ENCODE data around the gene CNKSR3.
A peak's percentile ranks its signal among the peaks of the same experiment; 100 is the strongest.

The CNKSR3 gene

DNA sequence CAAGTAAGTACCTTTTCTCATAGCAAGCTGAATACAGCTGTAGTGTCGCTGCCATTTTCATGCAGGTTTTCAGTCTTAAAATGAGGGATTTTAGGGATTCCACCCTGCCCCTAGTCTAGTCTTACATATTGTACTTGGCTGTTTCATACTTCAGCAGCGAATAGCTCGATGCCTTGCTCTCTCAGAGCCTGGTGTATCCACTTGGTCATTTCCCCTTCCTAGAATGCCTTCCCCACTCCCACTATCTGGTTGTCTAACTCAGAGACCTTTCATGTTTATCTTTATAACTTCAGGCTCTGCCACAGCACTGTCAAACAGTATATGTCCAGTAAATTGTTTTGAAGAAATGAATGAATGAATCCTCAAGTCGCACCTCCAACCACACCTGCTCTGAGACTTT, 132.8 kb downstream of the CNKSR3 start:
- DNase-seq = no peak

- DNase-seq = no peak
Measured at GRCh38 chr6:154373971-154374370, 136.5 kb downstream of the CNKSR3 start.

- no peak for DNase-seq
Measured at GRCh38 chr6:154371281-154371680, 139.2 kb downstream of the CNKSR3 start.

- peak; percentile 31 for DNase-seq
Measured at GRCh38 chr6:154370545-154370944, 139.9 kb downstream of the CNKSR3 start.

GRCh38 chr6:154367839-154368695, 142.4 kb downstream of the CNKSR3 start:
- DNase-seq = no peak

DNA sequence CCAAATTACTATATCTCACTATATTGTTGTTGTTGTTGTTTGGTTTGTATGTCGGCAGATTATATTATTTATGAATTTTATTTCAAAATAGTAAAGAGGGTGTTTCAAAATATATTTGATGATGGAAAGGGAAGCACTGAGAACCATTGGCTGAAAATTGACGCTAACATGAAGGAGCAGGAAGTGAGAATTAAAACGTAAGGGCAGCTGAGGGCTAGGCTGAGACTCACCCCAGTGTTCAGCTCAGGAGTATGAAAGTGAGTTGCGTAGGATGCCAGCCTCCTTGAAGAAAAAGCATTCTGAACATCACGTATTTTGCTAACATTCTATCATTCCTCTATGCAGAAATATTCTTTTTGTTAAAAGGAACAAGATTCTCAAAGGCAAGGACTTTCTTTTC, 143.1 kb downstream of the CNKSR3 start:
- DNase-seq = no peak

GRCh38 chr6:154363821-154364220, 146.7 kb downstream of the CNKSR3 start:
- no peak for DNase-seq

DNA sequence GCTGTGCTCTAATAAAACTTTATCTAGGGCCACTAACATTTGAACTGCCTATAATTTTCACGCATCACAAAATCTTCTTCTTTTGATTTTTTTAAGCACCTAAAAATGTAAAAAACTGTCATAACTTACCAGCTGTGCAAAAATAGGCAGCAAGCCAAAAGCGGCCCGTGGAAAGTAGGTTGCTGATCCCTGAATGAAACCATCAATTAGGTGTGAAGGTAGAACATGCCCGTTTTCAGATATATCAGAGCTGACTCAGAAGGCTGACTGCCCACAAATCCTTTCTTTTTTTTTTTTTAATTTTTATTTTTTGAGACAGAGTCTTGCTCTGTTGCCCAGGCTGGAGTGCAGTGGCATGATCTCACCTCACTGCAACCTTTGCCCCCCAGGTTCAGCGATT, 149.0 kb downstream of the CNKSR3 start:
- DNase-seq = no peak

DNA sequence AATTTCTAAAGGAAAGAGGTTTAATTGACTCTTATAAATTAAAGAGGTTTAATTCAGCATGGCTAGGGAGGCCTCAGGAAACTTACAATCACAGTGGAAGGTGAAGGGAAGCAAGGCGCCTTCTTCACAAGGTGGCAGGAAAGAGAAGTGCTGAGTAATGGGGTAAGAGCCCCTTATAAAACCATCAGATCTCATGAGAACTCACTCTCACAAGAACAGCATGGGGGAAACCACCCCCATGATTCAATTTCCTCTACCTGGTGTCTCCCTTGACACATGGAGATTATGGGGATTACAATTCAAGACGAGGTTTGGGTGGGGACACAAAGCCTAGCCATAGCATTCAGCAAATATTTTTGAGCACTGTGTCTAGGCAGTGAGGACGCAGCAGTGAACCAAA, 150.0 kb downstream of the CNKSR3 start:
- no peak for DNase-seq

- no peak for DNase-seq
Measured at GRCh38 chr6:154359679-154360078, 150.8 kb downstream of the CNKSR3 start.

DNA sequence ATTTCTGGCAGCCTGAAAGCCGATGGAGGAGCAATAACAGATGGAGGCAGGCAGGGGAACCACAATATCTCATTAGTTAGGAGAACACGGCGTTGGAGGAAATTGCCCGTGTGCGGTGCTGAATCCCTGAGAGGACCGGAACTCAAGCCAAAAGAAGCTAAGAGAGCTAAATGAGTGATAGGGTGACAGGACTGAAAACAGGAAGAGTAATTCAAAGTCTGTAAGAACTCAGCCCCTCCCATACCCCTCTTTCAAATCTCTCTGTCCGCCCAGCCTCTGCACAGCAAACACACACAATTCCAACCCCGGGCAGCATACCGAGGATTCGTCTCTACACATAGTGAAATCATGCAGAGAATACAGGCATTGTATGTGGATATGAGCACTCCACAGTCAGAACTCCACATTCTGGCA, 151.3 kb downstream of the CNKSR3 start:
- peak; percentile 3 for DNase-seq

DNA sequence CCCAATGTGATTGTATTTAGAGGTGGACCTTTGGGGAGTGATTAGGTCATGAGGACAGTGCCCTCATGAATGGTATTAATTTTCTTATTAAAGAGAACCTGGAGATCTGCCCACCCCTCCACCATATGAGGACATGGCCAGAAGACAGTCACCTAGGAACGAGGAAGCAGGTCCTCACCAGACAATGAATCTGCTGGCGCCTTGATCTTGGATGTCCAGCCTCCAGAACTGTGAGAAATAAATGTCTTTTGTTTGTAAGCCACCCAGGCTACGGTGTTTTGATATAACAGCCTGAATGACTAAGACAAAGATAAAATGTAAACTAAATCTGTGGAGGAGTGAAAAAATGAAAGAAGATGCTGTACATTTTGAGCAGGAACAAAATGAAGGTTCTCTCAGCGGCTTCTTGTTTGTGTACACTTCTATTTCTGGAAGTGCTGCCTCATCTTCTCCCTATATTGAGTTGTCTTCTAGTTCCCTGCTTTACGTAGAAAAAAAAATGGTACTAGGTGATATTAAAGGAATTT, 152.4 kb downstream of the CNKSR3 start:
- no peak for DNase-seq

- DNase-seq = peak; percentile 13
Measured at GRCh38 chr6:154356690-154357089, 153.8 kb downstream of the CNKSR3 start, which contains the start of gene IPCEF1. Gene IPCEF1 (minus strand): TSS chr6:154356803. CDS start chr6:154265947, 90,856 bp downstream.

- DNase-seq = no peak
Measured at GRCh38 chr6:154356113-154356512, 154.4 kb downstream of the CNKSR3 start.

DNA sequence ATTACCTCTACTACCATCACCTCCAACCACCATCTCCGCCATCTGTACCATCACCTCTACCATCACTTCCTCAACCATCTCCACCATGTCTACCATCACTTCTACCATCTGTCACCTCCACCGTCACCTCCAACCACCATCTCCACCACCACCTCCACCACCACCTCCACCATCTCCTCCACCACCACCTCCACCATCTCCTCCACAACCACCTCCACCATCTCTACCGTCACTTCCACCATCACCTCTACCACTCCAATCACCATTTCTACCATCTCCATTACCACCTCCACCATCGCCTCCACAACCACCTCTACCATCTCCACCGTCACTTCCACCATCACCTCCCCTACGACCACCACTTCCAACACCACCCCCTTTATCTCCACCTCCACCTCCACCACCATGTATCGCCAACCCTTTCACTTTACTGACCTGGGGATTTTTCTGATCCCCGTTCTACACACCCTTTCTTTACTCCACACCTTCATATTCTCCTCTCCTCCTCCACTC, 156.2 kb downstream of the CNKSR3 start:
- DNase-seq = no peak

DNA sequence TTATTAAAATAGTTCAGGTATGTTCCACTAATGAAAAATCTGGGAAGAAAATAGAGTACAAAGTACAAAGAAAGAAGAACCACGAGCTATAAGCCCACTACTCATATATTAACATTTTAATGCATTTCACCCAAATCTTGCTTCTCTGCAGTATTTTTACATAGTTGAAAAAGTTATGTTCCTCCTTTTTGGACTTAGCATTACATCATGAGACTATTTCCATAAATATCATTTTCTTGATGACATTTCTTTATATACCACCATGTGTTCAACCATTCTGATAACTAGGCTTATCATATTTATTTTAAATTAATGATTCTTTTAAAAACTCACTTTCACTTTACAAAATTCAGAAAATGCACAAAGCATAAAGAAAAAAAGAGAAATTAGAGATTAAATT, 156.9 kb downstream of the CNKSR3 start:
- DNase-seq = no peak

GRCh38 chr6:154352898-154353585, 157.4 kb downstream of the CNKSR3 start:
- no peak for DNase-seq

DNA sequence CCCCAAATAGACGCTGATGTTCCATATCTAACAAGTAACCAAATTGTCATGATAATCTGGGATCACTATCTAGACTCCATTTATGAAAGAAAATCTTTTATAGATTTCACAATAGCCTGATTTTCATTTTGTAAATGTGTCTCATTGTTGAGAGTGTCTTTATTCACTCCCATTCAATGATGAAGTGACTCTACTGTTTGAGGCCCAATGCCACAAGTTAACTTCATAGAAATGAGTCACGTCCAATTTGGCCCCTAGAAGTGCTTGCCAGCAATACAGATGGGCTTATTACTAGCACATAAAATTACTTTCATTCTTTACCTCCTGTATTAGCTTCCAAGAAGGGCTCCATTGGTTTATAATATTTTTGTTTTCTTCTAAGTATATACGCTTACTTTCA, 160.2 kb downstream of the CNKSR3 start:
- DNase-seq = no peak

- no peak for DNase-seq
Measured at GRCh38 chr6:154347981-154348380, 162.5 kb downstream of the CNKSR3 start.

DNA sequence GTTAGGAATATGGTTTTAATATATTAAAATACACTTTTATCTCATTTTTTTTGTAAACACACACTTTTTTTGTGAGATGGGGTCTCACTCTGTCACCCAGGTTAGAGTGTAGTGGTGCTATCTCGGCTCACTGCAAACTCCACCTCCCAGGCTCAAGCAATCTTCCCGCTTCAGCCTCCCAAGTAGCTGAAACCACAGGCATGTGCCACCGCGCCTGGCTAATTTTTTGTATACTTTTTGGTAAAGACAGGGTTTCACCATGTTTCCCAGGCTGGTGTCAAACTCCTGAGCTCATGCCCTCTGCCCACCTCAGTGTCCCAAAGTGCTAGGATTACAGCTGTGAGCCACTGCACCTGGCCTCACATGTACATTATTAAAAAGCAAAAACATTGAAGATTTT, 164.7 kb downstream of the CNKSR3 start:
- no peak for DNase-seq

DNA sequence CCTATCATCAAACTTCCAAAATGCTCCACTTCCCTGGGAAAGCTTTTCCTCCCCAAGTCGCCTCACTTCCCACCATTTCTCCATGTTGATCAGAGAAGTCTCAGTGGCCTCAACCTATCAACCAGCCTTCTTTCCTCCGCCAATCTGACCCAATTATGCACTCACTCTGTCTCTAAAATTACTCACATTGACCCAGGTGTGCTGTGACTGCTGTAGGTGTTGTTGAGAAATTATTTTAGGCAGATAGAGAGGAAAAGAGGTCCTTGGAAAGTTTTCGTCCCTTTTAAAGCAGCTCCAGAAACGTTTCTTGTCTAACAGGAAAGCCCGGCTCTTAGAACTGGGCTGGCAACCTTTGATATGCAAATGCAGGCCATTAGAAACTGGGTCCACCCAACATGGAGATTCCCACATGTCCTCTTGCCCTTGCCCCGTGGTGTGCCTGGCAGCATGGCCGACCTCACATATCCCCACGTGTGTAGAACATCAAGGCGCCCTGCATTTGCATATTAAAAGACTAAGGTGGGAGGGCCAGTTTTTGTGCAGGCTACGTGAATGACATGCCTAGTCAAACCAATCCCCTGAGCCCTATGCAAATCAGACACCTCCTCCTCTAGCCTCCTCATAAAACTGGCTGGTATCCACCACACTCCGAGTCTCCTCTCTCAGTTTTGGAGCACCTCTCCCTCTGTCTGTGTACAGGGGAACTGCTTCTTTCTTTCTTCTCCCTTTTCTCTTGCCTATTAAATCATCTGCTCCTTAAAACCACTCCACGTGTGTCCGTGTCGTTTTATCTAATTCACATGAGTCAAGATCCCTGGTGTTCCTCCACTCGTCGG, 166.8 kb downstream of the CNKSR3 start:
- DNase-seq = no peak

DNA sequence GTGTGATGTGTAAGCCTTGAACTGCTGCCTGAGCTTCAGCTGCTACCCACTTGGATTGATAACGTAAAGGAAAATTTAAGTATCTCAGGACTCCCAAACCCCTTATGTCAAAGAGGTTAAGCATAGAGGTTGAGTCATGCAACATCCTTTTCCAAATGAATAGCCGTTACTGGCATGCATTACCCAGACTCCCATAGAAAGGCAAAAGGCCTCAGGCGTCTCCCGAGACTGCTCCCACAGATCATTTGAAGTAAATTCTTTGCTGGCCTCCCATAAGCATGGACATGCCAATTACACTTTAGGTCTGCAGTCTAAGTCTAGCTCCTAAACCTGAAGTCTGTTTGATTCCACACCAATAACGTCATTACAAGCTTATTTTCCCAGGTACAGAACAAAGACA, 168.6 kb downstream of the CNKSR3 start:
- DNase-seq = no peak

GRCh38 chr6:154341336-154341735, 169.1 kb downstream of the CNKSR3 start:
- DNase-seq = no peak

Data from CD4-positive, alpha-beta T cell treated with Interleukin-17A for 1 hour (primary cell).